ENCODE results near the gene GRAP.
"Not testable (repeated sequence)": the region's sequence is repeated elsewhere in the genome, so short reads cannot be mapped to it uniquely, and the experiment has no call there.

DNA sequence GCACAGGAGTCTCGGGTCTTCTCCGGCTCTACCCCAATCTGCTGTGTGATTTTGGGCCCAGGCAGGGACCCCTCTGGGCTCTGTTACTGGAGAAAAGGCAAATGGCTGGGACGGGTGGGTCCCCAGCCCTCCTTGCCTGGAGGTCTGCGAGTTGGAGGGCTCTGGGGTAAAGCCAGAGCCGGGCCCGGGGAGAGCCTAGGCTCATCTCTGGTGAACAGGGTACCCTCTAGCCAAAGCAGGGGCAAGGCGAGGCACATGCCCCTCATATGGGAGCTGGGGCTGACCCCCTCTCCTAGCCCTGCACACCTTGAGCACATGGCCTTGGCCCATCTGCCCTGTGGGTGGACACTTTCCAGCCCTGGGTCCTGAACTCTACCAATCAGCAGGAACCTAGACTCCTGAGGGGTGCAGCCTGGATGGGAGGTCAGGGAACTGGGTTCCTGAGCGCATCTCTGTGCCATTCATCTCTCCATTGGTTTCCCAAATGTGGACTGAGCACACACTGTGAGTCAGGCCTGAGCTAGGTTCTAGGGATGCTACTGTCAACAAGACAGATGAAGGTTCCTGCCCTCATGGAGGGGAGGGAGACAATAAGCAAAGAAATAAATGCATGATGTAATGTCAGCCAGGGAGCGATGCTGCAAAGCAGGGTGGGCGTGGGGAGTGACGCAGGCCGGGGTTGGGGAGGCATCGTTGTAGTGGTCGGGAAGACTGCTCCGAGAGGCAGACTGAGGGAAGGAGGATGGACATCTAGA lies 47.1 kb upstream of the GRAP start:
- not testable (repeated sequence) for TF ChIP-seq POLR2A, CTCF, POLR2AphosphoS5, EP300 (IDR thresholded peaks at IDR 0.05)

All from gastroesophageal sphincter (tissue), 3 donors.